SU-DHL-6 (cell line): ENCODE measurements around the gene STK11.

Experiments
- CTCF ChIP-seq: fragments of 200-600 bp; sonication (generic); IDR thresholded peaks from one replicate; pipeline ENCODE4 v1.5.1; 2017; ENCODE audit warnings: antibody characterized with exemption, mild to moderate bottlenecking, low read length, moderate library complexity; ENCODE audit not compliant: insufficient read depth, poor library complexity, severe bottlenecking
- EZH2phosphoT487 ChIP-seq: fragments of 200-600 bp; sonication (generic), shearing (Covaris generic); conservative IDR thresholded peaks from 2 replicates; pipeline ENCODE4 v1.6.1; 2018; ENCODE audit warnings: mild to moderate bottlenecking, antibody characterized with exemption, low read length, moderate library complexity, mixed read lengths

GRCh38 chr19:1254530-1255185, 49.1 kb downstream of the STK11 start:
- TF ChIP-seq CTCF (no peak), EZH2phosphoT487 (no peak)
